Measurements from ENCODE around the gene SNED1. TPM values are rescaled to one million over a fixed set of nuclear protein-coding genes. Genes with fewer than 3 reads are reported as not detected.

The SNED1 gene
- total and polyA plus RNA-seq, 4 donors: 0.65 to 18.1 (median 2.8) TPM

DNA sequence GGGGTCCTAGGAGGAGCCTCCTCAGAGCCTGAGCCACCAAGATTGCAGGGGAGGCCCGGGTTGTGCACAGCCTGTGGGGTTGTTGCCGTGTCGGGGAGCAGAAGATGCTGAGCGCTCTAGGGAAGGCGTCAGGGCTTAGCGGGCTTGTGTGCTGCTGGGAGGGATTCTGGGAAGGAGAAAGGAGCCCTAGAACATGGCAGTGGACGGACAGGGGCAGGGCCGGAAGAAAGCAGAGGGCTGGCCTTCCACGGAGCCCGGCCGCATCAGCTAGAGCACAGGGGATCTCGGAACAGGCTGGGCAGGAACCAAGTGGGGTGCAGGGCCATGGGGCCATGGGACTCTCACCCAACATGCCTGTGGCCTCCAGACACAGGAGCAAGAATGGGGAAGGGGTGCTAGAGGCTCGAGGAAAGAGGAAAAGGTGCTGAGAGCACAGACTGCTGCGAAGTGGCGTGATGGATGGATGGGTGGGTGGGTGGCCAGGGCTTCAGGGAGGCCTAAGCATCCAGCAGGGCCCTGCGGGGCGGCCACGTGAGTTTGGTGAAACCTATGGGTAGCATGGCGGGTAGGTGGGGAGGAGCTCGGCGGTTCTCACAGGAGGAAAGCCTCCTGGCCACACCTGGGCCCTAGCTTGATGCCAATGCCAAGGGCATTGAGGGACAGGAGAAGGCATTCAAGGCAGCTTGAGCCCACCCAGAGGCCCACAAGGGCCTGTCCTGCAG, 67.9 kb downstream of the SNED1 start:
- no peaks in the 10 kb centered on the region for H3K9me3 ChIP-seq (ENCODE audit: control insufficient read depth in 4 of 4, low read length in 3 of 4)
- no peak for DNase-seq (ENCODE audit: low spot score)
- H3K4me1 ChIP-seq (ENCODE audit: control insufficient read depth in 4 of 4, insufficient read depth in 4 of 4, low read length in 3 of 4): no peaks in the 10 kb centered on the region
- H3K27me3 ChIP-seq (ENCODE audit: control insufficient read depth in 4 of 4, insufficient read depth in 4 of 4, low read length in 3 of 4): no peaks in the 10 kb centered on the region
- H3K36me3 ChIP-seq (ENCODE audit: control insufficient read depth in 4 of 4, insufficient read depth in 3 of 4, low read depth in 1 of 4, low read length in 3 of 4): peaks cover 0 to 58% (median 19%) of the 10 kb centered on the region in 4 donors
- H3K9ac ChIP-seq (ENCODE audit: low read depth in 1 of 2, low read length in 2 of 2): no peak overlapping the region
- H3K27ac ChIP-seq (ENCODE audit: low read depth in 1 of 2, low read length in 2 of 2): no peak overlapping the region
- TF ChIP-seq, protein P1, sequence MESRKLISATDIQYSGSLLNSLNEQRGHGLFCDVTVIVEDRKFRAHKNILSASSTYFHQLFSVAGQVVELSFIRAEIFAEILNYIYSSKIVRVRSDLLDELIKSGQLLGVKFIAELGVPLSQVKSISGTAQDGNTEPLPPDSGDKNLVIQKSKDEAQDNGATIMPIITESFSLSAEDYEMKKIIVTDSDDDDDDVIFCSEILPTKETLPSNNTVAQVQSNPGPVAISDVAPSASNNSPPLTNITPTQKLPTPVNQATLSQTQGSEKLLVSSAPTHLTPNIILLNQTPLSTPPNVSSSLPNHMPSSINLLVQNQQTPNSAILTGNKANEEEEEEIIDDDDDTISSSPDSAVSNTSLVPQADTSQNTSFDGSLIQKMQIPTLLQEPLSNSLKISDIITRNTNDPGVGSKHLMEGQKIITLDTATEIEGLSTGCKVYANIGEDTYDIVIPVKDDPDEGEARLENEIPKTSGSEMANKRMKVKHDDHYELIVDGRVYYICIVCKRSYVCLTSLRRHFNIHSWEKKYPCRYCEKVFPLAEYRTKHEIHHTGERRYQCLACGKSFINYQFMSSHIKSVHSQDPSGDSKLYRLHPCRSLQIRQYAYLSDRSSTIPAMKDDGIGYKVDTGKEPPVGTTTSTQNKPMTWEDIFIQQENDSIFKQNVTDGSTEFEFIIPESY (IDR thresholded peaks at IDR 0.05): no peak
- TF ChIP-seq, protein P2, sequence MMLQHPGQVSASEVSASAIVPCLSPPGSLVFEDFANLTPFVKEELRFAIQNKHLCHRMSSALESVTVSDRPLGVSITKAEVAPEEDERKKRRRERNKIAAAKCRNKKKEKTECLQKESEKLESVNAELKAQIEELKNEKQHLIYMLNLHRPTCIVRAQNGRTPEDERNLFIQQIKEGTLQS (IDR thresholded peaks at IDR 0.05): no peak
- TF ChIP-seq TAF1 (conservative IDR thresholded peaks at IDR 0.05): no peak
- WGBS: 96% methylated on average over 21 of the region's 21 CpGs
- H3K4me3 ChIP-seq (ENCODE audit: low read depth in 1 of 3, low read length in 3 of 3): no peak overlapping the region

DNA sequence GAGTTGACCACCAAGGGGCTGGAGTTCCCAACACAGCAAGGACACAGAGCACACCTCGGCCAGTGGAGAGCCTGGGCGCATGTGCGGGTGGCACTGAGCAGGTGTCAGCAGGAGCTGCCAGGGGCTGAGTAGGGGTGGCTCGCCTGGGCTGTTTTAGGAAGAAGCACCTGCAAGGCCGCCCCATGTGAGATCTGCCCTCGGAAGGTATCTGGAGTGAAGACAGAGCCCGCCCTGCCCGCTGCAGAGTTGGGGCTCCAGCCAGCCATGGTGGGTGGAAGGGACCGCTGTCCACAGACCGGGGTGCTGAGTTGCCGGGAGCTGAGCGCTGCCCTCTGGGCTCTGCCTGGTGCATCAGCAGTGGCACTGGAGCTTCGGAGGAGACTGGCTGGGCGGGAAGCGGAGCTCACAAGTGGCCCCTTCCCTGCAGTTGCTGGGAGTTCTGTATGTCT, 68.5 kb downstream of the SNED1 start:
- Histone ChIP-seq H3K4me3 (ENCODE audit: low read depth in 1 of 3, low read length in 3 of 3) (no peak overlapping the region), H3K27ac (ENCODE audit: low read depth in 1 of 2, low read length in 2 of 2) (no peak overlapping the region), H3K4me1 (ENCODE audit: control insufficient read depth in 4 of 4, insufficient read depth in 4 of 4, low read length in 3 of 4) (no peaks in the 10 kb centered on the region)

DNA sequence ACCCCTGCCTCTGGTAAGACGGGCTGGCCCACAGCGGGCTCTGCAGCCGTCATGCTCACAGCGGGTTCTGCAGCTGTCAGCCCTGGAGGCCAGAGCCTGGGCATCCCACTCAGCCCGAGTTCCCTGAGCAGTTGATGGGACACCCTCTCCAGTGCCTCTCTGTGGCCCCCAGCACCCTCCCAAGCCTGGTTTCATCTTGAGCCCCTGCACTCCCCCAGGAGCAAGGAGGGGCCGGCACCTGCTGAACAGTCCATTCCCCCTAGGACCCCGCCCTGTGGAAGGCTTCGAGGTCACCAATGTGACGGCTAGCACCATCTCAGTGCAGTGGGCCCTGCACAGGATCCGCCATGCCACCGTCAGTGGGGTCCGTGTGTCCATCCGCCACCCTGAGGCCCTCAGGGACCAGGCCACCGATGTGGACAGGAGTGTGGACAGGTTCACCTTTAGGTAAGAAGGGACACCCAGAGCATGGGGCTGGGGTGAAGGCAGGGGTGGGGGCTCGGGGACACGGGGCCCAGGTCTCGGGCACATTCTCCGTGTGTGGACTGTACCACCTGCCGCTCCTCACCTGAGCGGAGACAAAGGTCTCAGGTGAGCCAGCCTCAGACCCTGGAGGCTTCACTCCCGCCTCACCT, 69.2 kb downstream of the SNED1 start:
- TF ChIP-seq RAD21 (IDR thresholded peaks at IDR 0.05) (no peak), TAF1 (conservative IDR thresholded peaks at IDR 0.05) (no peak), JUND (IDR thresholded peaks at IDR 0.05) (no peak)
- H3K27me3 ChIP-seq (ENCODE audit: control insufficient read depth in 4 of 4, insufficient read depth in 4 of 4, low read length in 3 of 4): no peaks in the 10 kb centered on the region
- H3K4me3 ChIP-seq (ENCODE audit: low read depth in 1 of 3, low read length in 3 of 3): no peak overlapping the region
- H3K9ac ChIP-seq (ENCODE audit: low read depth in 1 of 2, low read length in 2 of 2): no peak overlapping the region
- DNase-seq (ENCODE audit: low spot score): no peak
- WGBS: 96% methylated on average over 21 of the region's 21 CpGs
- H3K27ac ChIP-seq (ENCODE audit: low read depth in 1 of 2, low read length in 2 of 2): no peak overlapping the region
- H3K36me3 ChIP-seq (ENCODE audit: control insufficient read depth in 4 of 4, insufficient read depth in 3 of 4, low read depth in 1 of 4, low read length in 3 of 4): peaks cover 7 to 69% (median 22%) of the 10 kb centered on the region in 4 donors
- H3K9me3 ChIP-seq (ENCODE audit: control insufficient read depth in 4 of 4, low read length in 3 of 4): no peaks in the 10 kb centered on the region
- H3K4me1 ChIP-seq (ENCODE audit: control insufficient read depth in 4 of 4, insufficient read depth in 4 of 4, low read length in 3 of 4): no peaks in the 10 kb centered on the region

More for the DNA sequence above, 68.5 kb downstream of the SNED1 start:
- Histone ChIP-seq H3K9me3 (ENCODE audit: control insufficient read depth in 4 of 4, low read length in 3 of 4) (no peaks in the 10 kb centered on the region), H3K27me3 (ENCODE audit: control insufficient read depth in 4 of 4, insufficient read depth in 4 of 4, low read length in 3 of 4) (no peaks in the 10 kb centered on the region), H3K36me3 (ENCODE audit: control insufficient read depth in 4 of 4, insufficient read depth in 3 of 4, low read depth in 1 of 4, low read length in 3 of 4) (peaks cover under 1 to 62% (median 19%) of the 10 kb centered on the region in 4 donors), H3K9ac (ENCODE audit: low read depth in 1 of 2, low read length in 2 of 2) (no peak overlapping the region)
- DNase-seq (ENCODE audit: low spot score): no peak
- 92% methylated on average over 15 of the region's 15 CpGs for WGBS
- no peak for TF ChIP-seq EGR1 (IDR thresholded peaks at IDR 0.05; ENCODE audit: low read depth in 2 of 2)
- TF ChIP-seq, protein P3, sequence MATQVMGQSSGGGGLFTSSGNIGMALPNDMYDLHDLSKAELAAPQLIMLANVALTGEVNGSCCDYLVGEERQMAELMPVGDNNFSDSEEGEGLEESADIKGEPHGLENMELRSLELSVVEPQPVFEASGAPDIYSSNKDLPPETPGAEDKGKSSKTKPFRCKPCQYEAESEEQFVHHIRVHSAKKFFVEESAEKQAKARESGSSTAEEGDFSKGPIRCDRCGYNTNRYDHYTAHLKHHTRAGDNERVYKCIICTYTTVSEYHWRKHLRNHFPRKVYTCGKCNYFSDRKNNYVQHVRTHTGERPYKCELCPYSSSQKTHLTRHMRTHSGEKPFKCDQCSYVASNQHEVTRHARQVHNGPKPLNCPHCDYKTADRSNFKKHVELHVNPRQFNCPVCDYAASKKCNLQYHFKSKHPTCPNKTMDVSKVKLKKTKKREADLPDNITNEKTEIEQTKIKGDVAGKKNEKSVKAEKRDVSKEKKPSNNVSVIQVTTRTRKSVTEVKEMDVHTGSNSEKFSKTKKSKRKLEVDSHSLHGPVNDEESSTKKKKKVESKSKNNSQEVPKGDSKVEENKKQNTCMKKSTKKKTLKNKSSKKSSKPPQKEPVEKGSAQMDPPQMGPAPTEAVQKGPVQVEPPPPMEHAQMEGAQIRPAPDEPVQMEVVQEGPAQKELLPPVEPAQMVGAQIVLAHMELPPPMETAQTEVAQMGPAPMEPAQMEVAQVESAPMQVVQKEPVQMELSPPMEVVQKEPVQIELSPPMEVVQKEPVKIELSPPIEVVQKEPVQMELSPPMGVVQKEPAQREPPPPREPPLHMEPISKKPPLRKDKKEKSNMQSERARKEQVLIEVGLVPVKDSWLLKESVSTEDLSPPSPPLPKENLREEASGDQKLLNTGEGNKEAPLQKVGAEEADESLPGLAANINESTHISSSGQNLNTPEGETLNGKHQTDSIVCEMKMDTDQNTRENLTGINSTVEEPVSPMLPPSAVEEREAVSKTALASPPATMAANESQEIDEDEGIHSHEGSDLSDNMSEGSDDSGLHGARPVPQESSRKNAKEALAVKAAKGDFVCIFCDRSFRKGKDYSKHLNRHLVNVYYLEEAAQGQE (IDR thresholded peaks at IDR 0.05): peak; percentile 86
